ENCODE measurements around the gene CSTPP1.

- TF ChIP-seq CTCF (IDR thresholded peaks at IDR 0.05) (no peak), POLR2A (IDR thresholded peaks at IDR 0.05) (no peak)
Observed at GRCh38 chr11:46918788-46919513, 17.6 kb upstream of the CSTPP1 start.

Measured in Peyer's patch (tissue), 4 donors.